Measurements from ENCODE around the gene STYK1.

The STYK1 gene

DNA sequence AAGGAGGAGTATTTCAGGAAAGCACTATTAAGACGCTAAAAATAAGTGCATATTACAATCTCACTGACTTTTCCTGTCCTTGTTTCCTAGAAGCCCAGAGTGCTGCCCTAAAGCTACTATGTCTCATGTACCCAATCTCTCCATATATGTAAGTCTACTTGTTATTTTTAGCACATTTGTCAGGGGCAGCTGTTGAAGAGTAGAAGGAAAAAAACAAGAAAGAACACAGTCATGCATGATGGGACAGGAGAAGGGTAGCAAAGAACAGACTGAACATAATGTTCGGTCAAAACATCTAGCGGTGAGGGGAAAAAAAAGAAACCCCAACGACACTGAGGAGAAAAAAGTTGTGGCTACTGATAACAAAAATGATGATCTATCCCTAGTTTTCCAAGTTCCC is 35.0 kb upstream of the STYK1 start:
- Histone ChIP-seq H3K4me2 (ENCODE audit: low read depth, low read length, poor library complexity, severe bottlenecking) (no peak overlapping the region), H3K4me3 (ENCODE audit: insufficient read depth, low read length, poor library complexity, severe bottlenecking) (no peak overlapping the region), H3K9ac (ENCODE audit: low read length) (no peak overlapping the region), H3K9me2 (replicated peaks; ENCODE audit: insufficient read depth, low read length) (no peaks in the 10 kb centered on the region), H4K20me1 (ENCODE audit: low read depth, low read length) (no peaks in the 10 kb centered on the region), H3K79me2 (ENCODE audit: insufficient read depth, low read length) (no peaks in the 10 kb centered on the region), H3K27ac (ENCODE audit: low read depth, low read length) (no peak overlapping the region), H3F3A (ENCODE audit: insufficient read depth) (no peaks in the 10 kb centered on the region), H3K27me3 (ENCODE audit: low read length) (no peaks in the 10 kb centered on the region), H3K36me3 (ENCODE audit: low read length) (no peaks in the 10 kb centered on the region), H3K9me3 (ENCODE audit: insufficient read depth, low read length) (no peaks in the 10 kb centered on the region), H2AFZ (ENCODE audit: low read depth, low read length, severe bottlenecking) (no peak overlapping the region)
- TF ChIP-seq, protein P1, sequence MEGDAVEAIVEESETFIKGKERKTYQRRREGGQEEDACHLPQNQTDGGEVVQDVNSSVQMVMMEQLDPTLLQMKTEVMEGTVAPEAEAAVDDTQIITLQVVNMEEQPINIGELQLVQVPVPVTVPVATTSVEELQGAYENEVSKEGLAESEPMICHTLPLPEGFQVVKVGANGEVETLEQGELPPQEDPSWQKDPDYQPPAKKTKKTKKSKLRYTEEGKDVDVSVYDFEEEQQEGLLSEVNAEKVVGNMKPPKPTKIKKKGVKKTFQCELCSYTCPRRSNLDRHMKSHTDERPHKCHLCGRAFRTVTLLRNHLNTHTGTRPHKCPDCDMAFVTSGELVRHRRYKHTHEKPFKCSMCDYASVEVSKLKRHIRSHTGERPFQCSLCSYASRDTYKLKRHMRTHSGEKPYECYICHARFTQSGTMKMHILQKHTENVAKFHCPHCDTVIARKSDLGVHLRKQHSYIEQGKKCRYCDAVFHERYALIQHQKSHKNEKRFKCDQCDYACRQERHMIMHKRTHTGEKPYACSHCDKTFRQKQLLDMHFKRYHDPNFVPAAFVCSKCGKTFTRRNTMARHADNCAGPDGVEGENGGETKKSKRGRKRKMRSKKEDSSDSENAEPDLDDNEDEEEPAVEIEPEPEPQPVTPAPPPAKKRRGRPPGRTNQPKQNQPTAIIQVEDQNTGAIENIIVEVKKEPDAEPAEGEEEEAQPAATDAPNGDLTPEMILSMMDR (IDR thresholded peaks at IDR 0.05; ENCODE audit: insufficient read depth, low read length, poor library complexity, severe bottlenecking), result no peak
- TF ChIP-seq EZH2phosphoT487 (conservative IDR thresholded peaks at IDR 0.05; ENCODE audit: low read length), result no peak

DNA sequence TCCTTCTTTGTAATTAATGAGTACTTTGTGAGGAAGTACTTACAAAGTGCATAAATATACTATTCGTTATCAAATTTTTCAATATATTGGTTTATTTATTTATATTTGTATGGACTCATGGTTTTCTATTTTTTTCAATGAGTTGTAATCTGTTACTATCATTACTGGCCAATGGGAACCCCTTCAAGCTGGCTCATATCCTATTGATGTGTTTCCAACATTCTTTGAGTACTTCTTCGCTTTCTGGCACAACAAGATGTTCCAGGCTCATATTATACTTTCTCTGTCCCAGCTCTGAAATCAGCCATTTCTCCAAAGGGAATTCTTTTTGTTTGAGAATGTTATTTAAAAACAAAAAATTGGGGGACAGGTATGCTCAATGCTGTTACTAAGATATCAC is 31.8 kb upstream of the STYK1 start:
- no peaks in the 10 kb centered on the region for H3K9me3 ChIP-seq (ENCODE audit: insufficient read depth, low read length)
- no peaks in the 10 kb centered on the region for H3K36me3 ChIP-seq (ENCODE audit: low read length)

DNA sequence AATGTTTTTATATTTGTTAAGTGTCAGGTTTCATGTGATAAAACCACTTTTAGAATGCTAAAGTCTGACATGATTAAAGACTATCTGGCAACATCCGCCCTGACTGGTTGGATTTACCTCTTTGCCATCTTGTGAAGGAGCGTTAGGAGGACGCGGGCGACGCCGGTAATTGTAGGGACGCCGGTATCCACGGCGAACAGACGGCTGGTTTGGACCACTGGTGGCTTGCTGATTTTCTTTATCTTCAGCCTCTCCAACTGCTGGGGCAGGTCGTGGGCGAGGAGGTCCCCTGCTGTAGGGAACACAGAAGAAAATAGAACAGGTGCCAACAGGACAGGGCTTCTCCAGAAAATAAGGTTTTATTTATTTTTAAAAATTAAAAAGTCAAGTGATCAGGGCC is 28.0 kb upstream of the STYK1 start:
- TF ChIP-seq, protein P1 (IDR thresholded peaks at IDR 0.05; ENCODE audit: insufficient read depth, low read length, poor library complexity, severe bottlenecking), result no peak
- TF ChIP-seq EZH2phosphoT487 (conservative IDR thresholded peaks at IDR 0.05; ENCODE audit: low read length), result no peak
- no peaks in the 10 kb centered on the region for H4K20me1 ChIP-seq (ENCODE audit: low read depth, low read length)
- no peak overlapping the region for H2AFZ ChIP-seq (ENCODE audit: low read depth, low read length, severe bottlenecking)
- H3K27me3 ChIP-seq (ENCODE audit: low read length), result no peaks in the 10 kb centered on the region
- H3K4me3 ChIP-seq (ENCODE audit: insufficient read depth, low read length, poor library complexity, severe bottlenecking), result no peak overlapping the region
- H3K9ac ChIP-seq (ENCODE audit: low read length), result no peak overlapping the region
- no peak overlapping the region for H3K4me2 ChIP-seq (ENCODE audit: low read depth, low read length, poor library complexity, severe bottlenecking)
- H3K27ac ChIP-seq (ENCODE audit: low read depth, low read length), result no peak overlapping the region
- H3K9me2 ChIP-seq (replicated peaks; ENCODE audit: insufficient read depth, low read length), result no peaks in the 10 kb centered on the region
- no peaks in the 10 kb centered on the region for H3K9me3 ChIP-seq (ENCODE audit: insufficient read depth, low read length)
- H3F3A ChIP-seq (ENCODE audit: insufficient read depth), result no peaks in the 10 kb centered on the region
- no peaks in the 10 kb centered on the region for H3K36me3 ChIP-seq (ENCODE audit: low read length)
- H3K79me2 ChIP-seq (ENCODE audit: insufficient read depth, low read length), result no peaks in the 10 kb centered on the region

More for the DNA sequence above, 31.8 kb upstream of the STYK1 start:
- Histone ChIP-seq H3K27ac (ENCODE audit: low read depth, low read length) (no peak overlapping the region), H3K9me2 (replicated peaks; ENCODE audit: insufficient read depth, low read length) (no peaks in the 10 kb centered on the region), H4K20me1 (ENCODE audit: low read depth, low read length) (no peaks in the 10 kb centered on the region), H3K9ac (ENCODE audit: low read length) (no peak overlapping the region), H3K4me3 (ENCODE audit: insufficient read depth, low read length, poor library complexity, severe bottlenecking) (no peak overlapping the region), H3K27me3 (ENCODE audit: low read length) (no peaks in the 10 kb centered on the region), H3K79me2 (ENCODE audit: insufficient read depth, low read length) (no peaks in the 10 kb centered on the region), H2AFZ (ENCODE audit: low read depth, low read length, severe bottlenecking) (no peak overlapping the region), H3F3A (ENCODE audit: insufficient read depth) (no peaks in the 10 kb centered on the region), H3K4me2 (ENCODE audit: low read depth, low read length, poor library complexity, severe bottlenecking) (no peak overlapping the region)
- TF ChIP-seq EZH2phosphoT487 (conservative IDR thresholded peaks at IDR 0.05; ENCODE audit: low read length), result no peak
- TF ChIP-seq, protein P1 (IDR thresholded peaks at IDR 0.05; ENCODE audit: insufficient read depth, low read length, poor library complexity, severe bottlenecking), result no peak
